B cell (primary cell): Measurements from ENCODE around the gene TBXA2R. TPM values are rescaled to one million over a fixed set of nuclear protein-coding genes. Genes with fewer than 3 reads are reported as not detected.
A peak's percentile ranks its signal among the peaks of the same experiment; 100 is the strongest.

Experiments
- ATAC-seq: fragments of 200-7000 bp; cut with Tn5 transposase; one replicate; pipeline ENCODE4 v1.10.0; 2021; ENCODE audit warnings: low read depth, mild to moderate bottlenecking, moderate number of reproducible peaks, moderate library complexity
- CTCF ChIA-PET: fragments of 350-600 bp; sonication (Branson Sonifier 250); formaldehyde crosslinking; loops from one replicate; lab custom pipeline; 2021; ENCODE audit warnings: antibody characterized with exemption, inconsistent platforms; lab: Charles Lee
- POLR2A ChIA-PET: fragments of 350-600 bp; sonication (Branson Sonifier 250); formaldehyde crosslinking; loops from one replicate; lab custom pipeline; 2021; ENCODE audit warnings: antibody characterized with exemption; lab: Charles Lee
- DNase-seq: peaks from one replicate; pipeline ENCODE4 v3.0.0; 2013
- H2AFZ ChIP-seq: 2 replicates; pipeline ENCODE4 v1.6.1; 2012; ENCODE audit warnings: mild to moderate bottlenecking, low read depth, low read length; ENCODE audit not compliant: insufficient read depth, poor library complexity, severe bottlenecking
- H3K27ac ChIP-seq, 2 donors: 1 replicate in 1 of 2; 2 replicates in 1 of 2; pipeline ENCODE4 v1.5.1; 2012 to 2013; ENCODE audit warnings: low read length in 2 of 2, mild to moderate bottlenecking in 2 of 2, moderate library complexity in 1 of 2
- H3K27me3 ChIP-seq, 4 experiments: fragments of 200-600 bp in 1 of 4; sonication (generic) in 1 of 4; replicated peaks in 1 of 4; 1 replicate in 2 of 4; 2 replicates in 2 of 4; pipeline versions ENCODE4 v1.6.1 to v1.7.0; 2013 to 2016; ENCODE audit warnings: low read length in 3 of 4, mild to moderate bottlenecking in 2 of 4, mixed read lengths in 1 of 4, moderate library complexity in 1 of 4; ENCODE audit not compliant: insufficient read depth in 4 of 4, control insufficient read depth in 3 of 4; ENCODE audit errors: control extremely low read depth in 1 of 4
- H3K36me3 ChIP-seq, 2 experiments: replicated peaks in 1 of 2; 1 replicate in 1 of 2; 2 replicates in 1 of 2; pipeline versions ENCODE4 v1.6.1 to v1.7.1; 2013; ENCODE audit warnings: low read length in 1 of 2; ENCODE audit not compliant: insufficient read depth in 2 of 2, control insufficient read depth in 1 of 2; ENCODE audit errors: control extremely low read depth in 1 of 2, extremely low read depth in 1 of 2
- H3K4me1 ChIP-seq, 2 donors: fragments of 200-600 bp in 1 of 2; sonication (generic) in 1 of 2; 1 replicate in 1 of 2; 2 replicates in 1 of 2; pipeline versions ENCODE4 v1.5.1 to v1.6.1; 2013 to 2017; ENCODE audit warnings: low read length in 2 of 2; ENCODE audit not compliant: control insufficient read depth in 2 of 2, insufficient read depth in 2 of 2
- H3K4me2 ChIP-seq: replicated peaks from 2 replicates; pipeline ENCODE3; 2012; ENCODE audit warnings: mild to moderate bottlenecking, low read depth, low read length; ENCODE audit not compliant: poor library complexity, severe bottlenecking
- H3K4me3 ChIP-seq, 5 experiments: fragments of 200-600 bp in 1 of 5; sonication (generic) in 1 of 5; 1 replicate in 3 of 5; 2 replicates in 2 of 5; pipeline versions ENCODE4 v1.5.1 to v1.7.0; 2011 to 2016; ENCODE audit warnings: low read length in 4 of 5, mild to moderate bottlenecking in 4 of 5, low read depth in 2 of 5, control low read depth in 1 of 5, moderate library complexity in 1 of 5; ENCODE audit not compliant: insufficient read depth in 1 of 5; ENCODE audit errors: control extremely low read depth in 1 of 5, extremely low read depth in 1 of 5
- H3K79me2 ChIP-seq: fragments of 200-600 bp; sonication (generic); one replicate; pipeline ENCODE4 v1.6.0; 2016; ENCODE audit warnings: low read length; ENCODE audit not compliant: control insufficient read depth, insufficient read depth
- H3K9ac ChIP-seq: fragments of 200-600 bp; sonication (generic); 2 replicates; pipeline ENCODE4 v1.6.1; 2017; ENCODE audit warnings: mild to moderate bottlenecking, low read length, moderate library complexity
- H3K9me3 ChIP-seq, 3 donors: one replicate each; pipeline versions ENCODE4 v1.6.1 to v1.7.1; 2013; ENCODE audit warnings: low read length in 2 of 3; ENCODE audit not compliant: control insufficient read depth in 2 of 3, insufficient read depth in 1 of 3; ENCODE audit errors: control extremely low read depth in 1 of 3
- H4K20me1 ChIP-seq: 2 replicates; pipeline ENCODE4 v1.6.0; 2012; ENCODE audit warnings: mild to moderate bottlenecking, low read length; ENCODE audit not compliant: insufficient read depth, control insufficient read depth, poor library complexity, severe bottlenecking
- H3K27ac Mint-ChIP-seq: one replicate; pipeline ENCODE4 v1.8.0; 2021; ENCODE audit warnings: mixed read lengths
- H3K27me3 Mint-ChIP-seq: one replicate; pipeline ENCODE4 v1.8.0; 2021; ENCODE audit warnings: mixed read lengths
- H3K4me1 Mint-ChIP-seq: one replicate; pipeline ENCODE4 v1.8.0; 2021; ENCODE audit warnings: mixed read lengths
- H3K4me3 Mint-ChIP-seq: one replicate; pipeline ENCODE4 v1.8.0; 2021; ENCODE audit warnings: mixed read lengths
- H3K9me3 Mint-ChIP-seq: one replicate; pipeline ENCODE4 v1.8.0; 2022; ENCODE audit warnings: mixed read lengths; ENCODE audit not compliant: insufficient read depth
- CTCF ChIP-seq: fragments of 200-600 bp; IDR thresholded peaks from one replicate; pipeline ENCODE4 v1.8.0; 2022; ENCODE audit warnings: antibody characterized with exemption, mild to moderate bottlenecking
- EZH2 ChIP-seq: IDR thresholded peaks from 2 replicates; pipeline ENCODE4 v1.6.1; 2012; ENCODE audit warnings: borderline replicate concordance, low read depth, mild to moderate bottlenecking, moderate library complexity, low read length; ENCODE audit not compliant: insufficient read depth, poor library complexity, severe bottlenecking
- WGBS: methylation state at CpG from one replicate; pipeline ENCODE4 v1.1.5; 2013; ENCODE audit warnings: missing lambda C conversion rate; ENCODE audit not compliant: insufficient coverage; 5-methylcytosine and 5-hydroxymethylcytosine counted together
- intact Hi-C: fragments of 100-400 bp; cut with micrococcal nuclease; formaldehyde crosslinking; loops from one replicate; pipeline ENCODE4 v1.10.0; 2022
- polyA plus RNA-seq: library from polyadenylated mRNA; depleted of rRNA; stranded (reverse); fragments of >200 nt; gene quantifications from 2 replicates; pipeline ENCODE4 v1.2.3, GENCODE V29; 2012
- total RNA-seq, 2 donors: library from RNA; stranded (reverse); fragments of 120-200 nt in 1 of 2; gene quantifications; 1 replicate in 1 of 2; 2 replicates in 1 of 2; pipeline versions ENCODE4 v1.2.3 to v1.2.4, GENCODE V29; 2013 to 2022

Gene TBXA2R
- total and polyA plus RNA-seq, 2 donors (not counting 1 experiment from before 2014, with no cell fraction given), result 3.9 to 7.9 TPM

GRCh38 chr19:3604227-3604986 is 2.3 kb downstream of the TBXA2R start:
- Histone ChIP-seq H3K9me3 (peaks cover 0 to 24% (median 0%) of the 10 kb centered on the region in 3 donors), H2AFZ (peak overlapping the region; percentile 84), H3K27me3 (peaks cover 0 to 4% (median 0%) of the 10 kb centered on the region in 4 experiments), H3K4me2 (peak overlapping the region; percentile 97), H4K20me1 (no peaks in the 10 kb centered on the region), H3K4me1 (peaks cover 36 to 49% of the 10 kb centered on the region in 2 donors), H3K79me2 (peaks cover 7% of the 10 kb centered on the region), H3K36me3 (no peaks in the 10 kb centered on the region), H3K9ac (peak overlapping the region; percentile 74), H3K27ac (peak overlapping the region; percentile 2 to 61), H3K4me3 (peak overlapping the region in 4 of 5 experiments; percentile 49 to 71 (median 64))
- ATAC-seq (no peak), DNase-seq (no peak)
- 63% methylated on average over 25 of the region's 27 CpGs for WGBS
- intact Hi-C loops, result no loop called here
- ChIA-PET CTCF (interaction anchor here (0.6 to 1.3 kb wide), 5 partner anchors 15 to 531 kb away, joined by 3 to 6 read pairs (median 5); partner anchors contain the start of gene GIPC3), POLR2A (interaction anchor here (0.5 kb wide), 2 partner anchors 35 to 99 kb away, joined by 7 to 9 read pairs; no protein-coding TSS in a partner anchor)
- TF ChIP-seq EZH2 (no peak), CTCF (no peak)
- Mint-ChIP-seq H3K4me1 (peaks cover 20% of the 10 kb centered on the region), H3K27ac (no peak overlapping the region), H3K4me3 (no peak overlapping the region), H3K27me3 (no peaks in the 10 kb centered on the region), H3K9me3 (no peaks in the 10 kb centered on the region)
